ENCODE measurements around the gene PPIP5K1.

The PPIP5K1 gene

DNA sequence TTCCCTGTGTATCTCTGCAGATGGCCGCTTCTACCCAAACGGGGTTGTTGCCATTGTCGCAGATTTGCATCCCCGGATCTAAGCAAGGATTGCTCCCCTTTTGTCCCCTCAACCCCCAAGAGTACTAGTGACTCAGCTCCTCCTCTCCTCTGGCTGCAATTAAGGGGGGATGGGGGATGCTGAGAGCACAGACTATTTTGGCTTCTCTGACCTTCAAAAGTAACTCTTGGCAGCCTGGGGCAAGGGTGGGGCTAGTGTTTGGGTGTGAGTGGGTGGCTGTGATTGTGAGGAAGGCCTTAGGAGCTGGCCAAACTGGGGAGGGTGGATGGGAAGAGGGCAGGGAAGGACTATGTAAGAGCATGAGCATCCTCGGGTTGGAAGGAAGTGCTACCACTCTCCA is 73.8 kb downstream of the PPIP5K1 start:
- TF ChIP-seq, protein P1, sequence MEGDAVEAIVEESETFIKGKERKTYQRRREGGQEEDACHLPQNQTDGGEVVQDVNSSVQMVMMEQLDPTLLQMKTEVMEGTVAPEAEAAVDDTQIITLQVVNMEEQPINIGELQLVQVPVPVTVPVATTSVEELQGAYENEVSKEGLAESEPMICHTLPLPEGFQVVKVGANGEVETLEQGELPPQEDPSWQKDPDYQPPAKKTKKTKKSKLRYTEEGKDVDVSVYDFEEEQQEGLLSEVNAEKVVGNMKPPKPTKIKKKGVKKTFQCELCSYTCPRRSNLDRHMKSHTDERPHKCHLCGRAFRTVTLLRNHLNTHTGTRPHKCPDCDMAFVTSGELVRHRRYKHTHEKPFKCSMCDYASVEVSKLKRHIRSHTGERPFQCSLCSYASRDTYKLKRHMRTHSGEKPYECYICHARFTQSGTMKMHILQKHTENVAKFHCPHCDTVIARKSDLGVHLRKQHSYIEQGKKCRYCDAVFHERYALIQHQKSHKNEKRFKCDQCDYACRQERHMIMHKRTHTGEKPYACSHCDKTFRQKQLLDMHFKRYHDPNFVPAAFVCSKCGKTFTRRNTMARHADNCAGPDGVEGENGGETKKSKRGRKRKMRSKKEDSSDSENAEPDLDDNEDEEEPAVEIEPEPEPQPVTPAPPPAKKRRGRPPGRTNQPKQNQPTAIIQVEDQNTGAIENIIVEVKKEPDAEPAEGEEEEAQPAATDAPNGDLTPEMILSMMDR (conservative IDR thresholded peaks at IDR 0.05), result no peak
- no peak overlapping the region for H3K27ac ChIP-seq

- TF ChIP-seq, protein P1 (conservative IDR thresholded peaks at IDR 0.05), result no peak
- H3K27ac ChIP-seq, result no peak overlapping the region
Observed at GRCh38 chr15:43515741-43516140, 74.3 kb downstream of the PPIP5K1 start.

GRCh38 chr15:43514241-43515057 is 75.6 kb downstream of the PPIP5K1 start:
- H3K27ac ChIP-seq, result no peak overlapping the region
- TF ChIP-seq, protein P1 (conservative IDR thresholded peaks at IDR 0.05), result peak; percentile 79

DNA sequence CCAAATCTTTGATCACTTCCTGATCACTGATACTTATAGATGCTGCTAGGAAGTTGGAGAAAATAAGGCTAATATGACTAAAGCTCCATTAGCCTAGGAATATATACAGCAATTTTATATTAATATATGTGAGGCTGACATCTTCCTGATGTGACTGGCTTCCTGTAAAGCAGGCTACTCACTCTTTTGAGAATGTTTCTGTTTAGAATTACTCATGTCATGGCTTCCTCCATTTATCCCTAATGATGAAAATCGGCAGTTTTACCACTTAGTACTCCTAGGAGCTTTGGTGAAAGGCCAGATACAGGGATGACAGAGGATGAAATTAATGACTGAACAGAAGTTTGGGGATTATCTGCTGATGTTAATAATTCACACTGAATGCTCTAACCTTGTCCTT is 76.5 kb downstream of the PPIP5K1 start:
- TF ChIP-seq, protein P1 (conservative IDR thresholded peaks at IDR 0.05), result no peak
- H3K27ac ChIP-seq, result no peak overlapping the region

GRCh38 chr15:43511012-43511885 is 78.8 kb downstream of the PPIP5K1 start:
- peak overlapping the region; percentile 83 for H3K27ac ChIP-seq
- TF ChIP-seq, protein P1 (conservative IDR thresholded peaks at IDR 0.05), result peak; percentile 54

GRCh38 chr15:43510200-43511011 is 79.6 kb downstream of the PPIP5K1 start:
- H3K27ac ChIP-seq, result peak overlapping the region; percentile 83
- TF ChIP-seq, protein P1 (conservative IDR thresholded peaks at IDR 0.05), result peak; percentile 34; the same call in 1 of the 2 replicates
